HepG2 (cell line): Measurements from ENCODE around the gene HSPB6. TPM values are rescaled to one million over a fixed set of nuclear protein-coding genes. Genes with fewer than 3 reads are reported as not detected.
A peak's percentile ranks its signal among the peaks of the same experiment; 100 is the strongest.

Experiments used
- AHR ChIP-seq: IDR thresholded peaks from 2 replicates; pipeline ENCODE4 v1.6.1; 2018; ENCODE audit warnings: missing genetic modification reagents, missing compliant biosample characterization
- ARHGAP35 ChIP-seq: sonication (generic); formaldehyde crosslinking; IDR thresholded peaks from 2 replicates; pipeline ENCODE4 v1.9.0; 2022; ENCODE audit warnings: mild to moderate bottlenecking, inconsistent platforms, moderate library complexity, missing genetic modification reagents, borderline replicate concordance
- GABPA ChIP-seq, 2 experiments: IDR thresholded peaks; 2 replicates each; pipeline ENCODE4 v1.6.1; 2011 to 2016; ENCODE audit warnings: low read depth in 2 of 2, low read length in 1 of 2, missing biosample characterization in 1 of 2, missing genetic modification characterization in 1 of 2
- KDM4B ChIP-seq: sonication (generic); formaldehyde crosslinking; IDR thresholded peaks from 2 replicates; pipeline ENCODE4 v1.4.0; 2020; ENCODE audit warnings: missing genetic modification reagents
- KLF12 ChIP-seq: sonication (generic); formaldehyde crosslinking; IDR thresholded peaks from 2 replicates; pipeline ENCODE4 v1.4.0; 2020; ENCODE audit warnings: missing genetic modification reagents, borderline replicate concordance
- LCORL ChIP-seq, 2 experiments: fragments of 450-650 bp in 1 of 2; sonication (generic) in 1 of 2; formaldehyde crosslinking in 1 of 2; IDR thresholded peaks; 2 replicates each; pipeline versions ENCODE4 v1.5.0 to v1.6.1; 2017 to 2020; ENCODE audit warnings: antibody characterized with exemption in 1 of 2, missing genetic modification reagents in 1 of 2
- MTA1 ChIP-seq: sonication (generic); formaldehyde crosslinking; IDR thresholded peaks from 2 replicates; pipeline ENCODE4 v1.4.0; 2020; ENCODE audit warnings: missing genetic modification reagents, mild to moderate bottlenecking, borderline replicate concordance
- PAWR ChIP-seq: sonication (generic); formaldehyde crosslinking; IDR thresholded peaks from 2 replicates; pipeline ENCODE4 v1.4.0; 2020; ENCODE audit warnings: missing genetic modification reagents, mild to moderate bottlenecking, borderline replicate concordance
- RFXAP ChIP-seq: sonication (generic); formaldehyde crosslinking; IDR thresholded peaks from 2 replicates; pipeline ENCODE4 v1.4.0; 2020; ENCODE audit warnings: missing genetic modification reagents, borderline replicate concordance
- TBP ChIP-seq: sonication (generic); formaldehyde crosslinking; IDR thresholded peaks from 2 replicates; pipeline ENCODE4 v1.5.0; 2020; ENCODE audit warnings: missing genetic modification reagents
- YEATS4 ChIP-seq: sonication (generic); formaldehyde crosslinking; IDR thresholded peaks from 2 replicates; pipeline ENCODE4 v1.4.0; 2020; ENCODE audit warnings: missing genetic modification reagents, borderline replicate concordance
- ZNF180 ChIP-seq: sonication (generic); formaldehyde crosslinking; IDR thresholded peaks from 2 replicates; pipeline ENCODE4 v1.4.0; 2020; ENCODE audit warnings: low read depth, missing genetic modification reagents, borderline replicate concordance
- ZNF280D ChIP-seq: sonication (generic); formaldehyde crosslinking; IDR thresholded peaks from 2 replicates; pipeline ENCODE4 v1.5.1; 2020; ENCODE audit warnings: mild to moderate bottlenecking, missing genetic modification reagents
- ZNF281 ChIP-seq: sonication (generic); formaldehyde crosslinking; IDR thresholded peaks from 2 replicates; pipeline ENCODE4 v1.4.0; 2020; ENCODE audit warnings: missing genetic modification reagents, borderline replicate concordance
- ZNF550 ChIP-seq: sonication (generic); formaldehyde crosslinking; IDR thresholded peaks from 2 replicates; pipeline ENCODE4 v1.4.0; 2020; ENCODE audit warnings: mild to moderate bottlenecking, missing genetic modification reagents, borderline replicate concordance
- ZNF614 ChIP-seq: IDR thresholded peaks from 2 replicates; pipeline ENCODE4 v1.6.1; 2018; ENCODE audit warnings: missing biosample characterization, missing genetic modification reagents, inconsistent platforms, borderline replicate concordance
- ZNF883 ChIP-seq: sonication (generic); formaldehyde crosslinking; IDR thresholded peaks from 2 replicates; pipeline ENCODE4 v1.5.1; 2020; ENCODE audit warnings: mild to moderate bottlenecking, missing genetic modification reagents; ENCODE audit errors: not compliant biosample characterization
- polyA plus RNA-seq, 8 experiments: library from polyadenylated mRNA; depleted of rRNA in 3 of 8; stranded (reverse) in 7 of 8; unstranded in 1 of 8; fragments of >200 nt; fragmentation: Illumina TruSeq in 4 of 8; extraction: Trizol in 4 of 8; gene quantifications; 2 replicates each; pipeline versions ENCODE4 v1.2.1 to v1.2.3, GENCODE V29; 2011 to 2016; ENCODE audit warnings: low read depth in 4 of 8, missing spikeins in 1 of 8, mixed read lengths in 1 of 8; ENCODE audit not compliant: insufficient read depth in 1 of 8
- total RNA-seq, 5 experiments: library from RNA; depleted of rRNA; stranded (reverse); fragments of >200 nt; fragmentation: Illumina TruSeq; extraction: Trizol; gene quantifications; 2 replicates each; pipeline ENCODE4 v1.2.3, GENCODE V29; 2016; ENCODE audit warnings: low read depth in 1 of 5

HSPB6 gene
- total and polyA plus RNA-seq, 2 of the 13 experiments (the other 11 are each of a cell fraction or from before 2014, with no cell fraction given) = 0.18 TPM; not detected in 1

GRCh38 chr19:35757749-35758608 lies 1.1 kb upstream of the HSPB6 start, which contains the start of gene PROSER3 (continued):
- TF ChIP-seq MTA1 (no peak), ZNF614 (CRISPR knock-in tag) (no peak), ZNF883 (no peak), ZNF550 (CRISPR knock-in tag) (no peak), RFXAP (CRISPR knock-in tag) (peak; percentile 64), KLF12 (CRISPR knock-in tag) (peak; percentile 33; the same call in 1 of the 2 replicates), GABPA (IDR thresholded peaks at IDR 0.05; ENCODE audit: low read depth, low read length) (peak; percentile 50), GABPA (CRISPR knock-in tag; IDR thresholded peaks at IDR 0.05; ENCODE audit: low read depth) (peak; percentile 79), ZNF281 (CRISPR knock-in tag) (no peak), ZNF280D (CRISPR knock-in tag) (no peak), ZNF180 (CRISPR knock-in tag) (0 out of 2 replicates have a peak, but pooled peaks have one; percentile 40), AHR (peak; percentile 42; the same call in 1 of the 2 replicates), ARHGAP35 (CRISPR knock-in tag) (no peak), TBP (CRISPR knock-in tag) (0 out of 2 replicates have a peak, but pooled peaks have one; percentile 59), LCORL (IDR thresholded peaks at IDR 0.05) (no peak), LCORL (CRISPR knock-in tag; IDR thresholded peaks at IDR 0.05) (peak; percentile 51), YEATS4 (CRISPR knock-in tag) (0 out of 2 replicates have a peak, but pooled peaks have one; percentile 3), PAWR (CRISPR knock-in tag) (no peak), KDM4B (CRISPR knock-in tag) (no peak)
